Measurements from ENCODE around the gene KCNN3.

GRCh38 chr1:154859786-154860155 lies 10.3 kb downstream of the KCNN3 start:
- TF ChIP-seq CTCF (IDR thresholded peaks at IDR 0.05) (no peak), EZH2 (IDR thresholded peaks at IDR 0.05) (no peak)
